Measurements from ENCODE around the gene ARMS2.

ARMS2 gene

DNA sequence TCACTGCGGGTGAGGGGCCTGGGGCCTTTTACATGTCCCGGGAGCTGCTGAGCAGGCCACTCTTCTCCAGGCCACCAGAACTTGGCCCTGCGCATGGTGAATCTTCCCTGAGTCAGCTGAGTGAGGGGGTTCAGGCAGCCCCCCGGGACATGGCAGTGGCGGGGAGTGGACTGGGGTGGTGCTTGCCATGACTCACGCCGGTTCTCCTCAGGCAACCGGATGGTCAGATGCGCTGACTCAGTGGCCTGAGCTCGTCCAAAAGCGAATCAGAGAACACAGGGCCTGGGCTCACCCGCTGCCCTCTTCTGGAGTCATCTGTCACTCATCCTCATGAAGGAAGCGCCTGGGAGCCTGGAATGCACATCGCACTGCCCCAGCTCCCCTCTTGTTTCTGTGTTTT is 40.4 kb downstream of the ARMS2 start:
- H3K36me3 ChIP-seq (ENCODE audit: insufficient read depth, low read length), result no peaks in the 10 kb centered on the region
- H3K4me3 ChIP-seq (ENCODE audit: low read length, poor library complexity, severe bottlenecking), result no peak overlapping the region
- TF ChIP-seq, protein P1, sequence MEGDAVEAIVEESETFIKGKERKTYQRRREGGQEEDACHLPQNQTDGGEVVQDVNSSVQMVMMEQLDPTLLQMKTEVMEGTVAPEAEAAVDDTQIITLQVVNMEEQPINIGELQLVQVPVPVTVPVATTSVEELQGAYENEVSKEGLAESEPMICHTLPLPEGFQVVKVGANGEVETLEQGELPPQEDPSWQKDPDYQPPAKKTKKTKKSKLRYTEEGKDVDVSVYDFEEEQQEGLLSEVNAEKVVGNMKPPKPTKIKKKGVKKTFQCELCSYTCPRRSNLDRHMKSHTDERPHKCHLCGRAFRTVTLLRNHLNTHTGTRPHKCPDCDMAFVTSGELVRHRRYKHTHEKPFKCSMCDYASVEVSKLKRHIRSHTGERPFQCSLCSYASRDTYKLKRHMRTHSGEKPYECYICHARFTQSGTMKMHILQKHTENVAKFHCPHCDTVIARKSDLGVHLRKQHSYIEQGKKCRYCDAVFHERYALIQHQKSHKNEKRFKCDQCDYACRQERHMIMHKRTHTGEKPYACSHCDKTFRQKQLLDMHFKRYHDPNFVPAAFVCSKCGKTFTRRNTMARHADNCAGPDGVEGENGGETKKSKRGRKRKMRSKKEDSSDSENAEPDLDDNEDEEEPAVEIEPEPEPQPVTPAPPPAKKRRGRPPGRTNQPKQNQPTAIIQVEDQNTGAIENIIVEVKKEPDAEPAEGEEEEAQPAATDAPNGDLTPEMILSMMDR (conservative IDR thresholded peaks at IDR 0.05; ENCODE audit: low read length), result no peak
- TF ChIP-seq EZH2phosphoT487 (IDR thresholded peaks at IDR 0.05; ENCODE audit: borderline replicate concordance), result no peak
- H3K27me3 ChIP-seq (ENCODE audit: insufficient read depth, low read length, poor library complexity, severe bottlenecking), result no peaks in the 10 kb centered on the region
- H3F3A ChIP-seq (ENCODE audit: low read depth), result no peaks in the 10 kb centered on the region
- no peak overlapping the region for H3K9ac ChIP-seq (ENCODE audit: low read depth, low read length, poor library complexity, severe bottlenecking)
- H3K9me3 ChIP-seq (ENCODE audit: insufficient read depth, low read depth, low read length), result no peaks in the 10 kb centered on the region
- H4K20me1 ChIP-seq (ENCODE audit: insufficient read depth, low read length, poor library complexity, severe bottlenecking), result no peaks in the 10 kb centered on the region
- no peaks in the 10 kb centered on the region for H3K9me2 ChIP-seq (replicated peaks; ENCODE audit: low read depth, low read length)
- H3K79me2 ChIP-seq (ENCODE audit: insufficient read depth, low read length), result no peaks in the 10 kb centered on the region
- no peak overlapping the region for H3K4me2 ChIP-seq (ENCODE audit: low read depth, low read length, poor library complexity, severe bottlenecking)
- no peak overlapping the region for H2AFZ ChIP-seq (ENCODE audit: low read length)
- H3K4me1 ChIP-seq (ENCODE audit: insufficient read depth, low read length, poor library complexity, severe bottlenecking), result no peaks in the 10 kb centered on the region

DNA sequence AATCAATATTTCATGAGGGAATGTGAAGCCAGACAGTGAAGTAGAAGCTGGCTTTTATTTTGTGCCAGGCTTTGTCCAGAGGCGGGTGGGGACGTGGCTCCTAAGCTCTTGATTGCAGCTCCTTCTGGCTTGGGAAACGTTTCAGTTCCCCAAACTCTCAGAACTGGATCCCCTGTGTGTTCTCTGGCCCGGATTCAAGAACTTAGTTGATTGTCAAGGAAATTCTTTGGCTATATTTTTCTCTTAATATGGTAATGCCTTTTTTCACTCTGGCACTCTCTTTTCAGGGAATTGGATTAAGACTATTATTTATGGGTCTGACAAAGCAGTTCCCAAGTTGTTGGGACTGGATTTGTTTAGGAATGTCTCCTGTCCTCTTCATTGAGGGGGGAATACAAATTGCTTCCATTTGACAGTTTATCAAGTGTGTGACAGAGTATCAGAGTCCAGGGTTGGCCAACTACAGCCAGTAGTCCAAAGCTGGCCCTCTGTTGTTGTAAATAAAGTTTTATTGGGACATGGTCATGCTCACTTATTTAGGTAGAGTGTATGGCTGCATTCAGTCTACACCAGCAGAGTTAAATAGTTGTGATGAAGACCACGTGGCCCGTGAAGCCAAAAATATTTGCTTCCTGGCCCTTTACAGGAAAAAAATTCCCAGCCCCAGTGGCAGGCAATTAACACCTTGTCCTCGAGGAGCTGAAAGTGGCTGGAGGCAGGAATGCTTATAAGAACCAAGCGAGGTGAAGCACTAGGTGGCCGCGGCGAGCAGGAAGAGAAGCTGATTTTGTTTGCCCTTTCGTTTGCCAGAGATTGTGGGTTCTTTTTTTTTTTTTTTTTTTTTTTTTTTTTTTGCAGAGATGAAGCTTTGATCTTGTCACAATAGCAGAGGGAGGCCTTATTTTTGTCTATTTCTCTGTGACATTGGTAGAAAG is 41.2 kb downstream of the ARMS2 start:
- no peaks in the 10 kb centered on the region for H3K36me3 ChIP-seq (ENCODE audit: insufficient read depth, low read length)
- H3K4me1 ChIP-seq (ENCODE audit: insufficient read depth, low read length, poor library complexity, severe bottlenecking), result no peaks in the 10 kb centered on the region
- H4K20me1 ChIP-seq (ENCODE audit: insufficient read depth, low read length, poor library complexity, severe bottlenecking), result no peaks in the 10 kb centered on the region
- H3K9ac ChIP-seq (ENCODE audit: low read depth, low read length, poor library complexity, severe bottlenecking), result no peak overlapping the region
- no peaks in the 10 kb centered on the region for H3K9me2 ChIP-seq (replicated peaks; ENCODE audit: low read depth, low read length)
- no peak overlapping the region for H3K4me2 ChIP-seq (ENCODE audit: low read depth, low read length, poor library complexity, severe bottlenecking)
- no peaks in the 10 kb centered on the region for H3K79me2 ChIP-seq (ENCODE audit: insufficient read depth, low read length)
- no peaks in the 10 kb centered on the region for H3K27me3 ChIP-seq (ENCODE audit: insufficient read depth, low read length, poor library complexity, severe bottlenecking)
- H3K4me3 ChIP-seq (ENCODE audit: low read length, poor library complexity, severe bottlenecking), result no peak overlapping the region
- H3K9me3 ChIP-seq (ENCODE audit: insufficient read depth, low read depth, low read length), result no peaks in the 10 kb centered on the region
- H2AFZ ChIP-seq (ENCODE audit: low read length), result no peak overlapping the region
- no peaks in the 10 kb centered on the region for H3F3A ChIP-seq (ENCODE audit: low read depth)
- TF ChIP-seq, protein P1 (conservative IDR thresholded peaks at IDR 0.05; ENCODE audit: low read length), result no peak

DNA sequence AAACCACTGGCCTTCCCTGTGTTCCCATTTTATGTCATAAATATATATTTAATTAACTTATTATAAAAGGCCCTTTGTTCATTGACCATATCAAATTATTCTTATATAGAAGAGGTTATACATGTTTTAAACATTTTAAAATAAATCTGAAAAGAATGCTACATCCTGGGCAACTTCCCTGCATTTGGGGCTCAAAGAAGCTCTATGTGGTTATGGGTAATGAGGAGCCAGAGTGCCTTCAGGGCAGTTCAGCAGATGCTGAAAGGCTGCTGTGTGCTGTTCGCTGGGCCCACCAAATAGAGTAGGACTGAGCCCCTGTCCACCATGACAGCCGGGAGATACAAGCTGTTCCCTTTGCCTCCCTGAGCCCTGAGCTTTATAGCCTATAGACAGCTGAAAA is 42.8 kb downstream of the ARMS2 start:
- H2AFZ ChIP-seq (ENCODE audit: low read length), result no peak overlapping the region
- H3K27me3 ChIP-seq (ENCODE audit: insufficient read depth, low read length, poor library complexity, severe bottlenecking), result no peaks in the 10 kb centered on the region
- no peak overlapping the region for H3K4me2 ChIP-seq (ENCODE audit: low read depth, low read length, poor library complexity, severe bottlenecking)
- H3K9me3 ChIP-seq (ENCODE audit: insufficient read depth, low read depth, low read length), result no peaks in the 10 kb centered on the region
- no peak overlapping the region for H3K9ac ChIP-seq (ENCODE audit: low read depth, low read length, poor library complexity, severe bottlenecking)
- H4K20me1 ChIP-seq (ENCODE audit: insufficient read depth, low read length, poor library complexity, severe bottlenecking), result no peaks in the 10 kb centered on the region
- H3K79me2 ChIP-seq (ENCODE audit: insufficient read depth, low read length), result no peaks in the 10 kb centered on the region
- TF ChIP-seq EZH2phosphoT487 (IDR thresholded peaks at IDR 0.05; ENCODE audit: borderline replicate concordance), result no peak
- TF ChIP-seq, protein P1 (conservative IDR thresholded peaks at IDR 0.05; ENCODE audit: low read length), result no peak
- no peaks in the 10 kb centered on the region for H3K36me3 ChIP-seq (ENCODE audit: insufficient read depth, low read length)
- H3K4me3 ChIP-seq (ENCODE audit: low read length, poor library complexity, severe bottlenecking), result no peak overlapping the region
- H3K9me2 ChIP-seq (replicated peaks; ENCODE audit: low read depth, low read length), result no peaks in the 10 kb centered on the region
- H3F3A ChIP-seq (ENCODE audit: low read depth), result no peaks in the 10 kb centered on the region
- H3K4me1 ChIP-seq (ENCODE audit: insufficient read depth, low read length, poor library complexity, severe bottlenecking), result no peaks in the 10 kb centered on the region
